OCI-LY7 (cell line): Measurements from ENCODE around the gene DENND1B.

Experiments
- EZH2phosphoT487 ChIP-seq: fragments of 200-600 bp; sonication (generic); IDR thresholded peaks from 2 replicates; pipeline ENCODE4 v1.6.1; 2018; ENCODE audit warnings: low read depth, borderline replicate concordance, mild to moderate bottlenecking, mixed run types, antibody characterized with exemption, low read length, moderate library complexity, mixed read lengths
- TF ChIP-seq, protein P1 (sequence below): fragments of 200-600 bp; sonication (generic); conservative IDR thresholded peaks from 2 replicates; pipeline ENCODE4 v1.5.1; 2014; ENCODE audit warnings: mild to moderate bottlenecking, antibody characterized with exemption, low read length, moderate library complexity, mixed read lengths

DNA sequence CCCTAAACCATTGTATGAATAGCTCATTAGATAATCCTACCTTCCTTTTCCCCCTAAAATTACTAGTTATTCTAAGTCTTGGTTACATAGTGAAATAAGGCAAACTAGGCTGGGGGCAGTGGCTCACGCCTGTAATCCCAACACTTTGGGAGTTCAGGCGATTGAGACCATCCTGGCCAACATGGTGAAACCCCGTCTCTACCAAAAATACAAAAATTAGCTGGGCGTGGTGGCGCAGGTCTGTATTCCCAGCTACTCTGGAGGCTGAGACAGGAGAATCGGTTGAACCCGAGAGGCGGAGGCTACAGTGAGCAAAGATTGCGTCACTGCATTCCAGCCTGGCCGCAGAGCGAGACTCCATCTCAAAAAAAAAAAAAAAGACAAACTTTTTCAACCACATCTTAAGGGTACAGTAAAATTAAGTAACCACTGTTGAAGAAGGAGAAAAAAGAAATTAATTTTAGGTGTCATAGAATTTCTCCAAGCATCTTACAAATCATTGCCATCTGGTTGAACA is 108.5 kb downstream of the DENND1B start:
- TF ChIP-seq, protein P1, sequence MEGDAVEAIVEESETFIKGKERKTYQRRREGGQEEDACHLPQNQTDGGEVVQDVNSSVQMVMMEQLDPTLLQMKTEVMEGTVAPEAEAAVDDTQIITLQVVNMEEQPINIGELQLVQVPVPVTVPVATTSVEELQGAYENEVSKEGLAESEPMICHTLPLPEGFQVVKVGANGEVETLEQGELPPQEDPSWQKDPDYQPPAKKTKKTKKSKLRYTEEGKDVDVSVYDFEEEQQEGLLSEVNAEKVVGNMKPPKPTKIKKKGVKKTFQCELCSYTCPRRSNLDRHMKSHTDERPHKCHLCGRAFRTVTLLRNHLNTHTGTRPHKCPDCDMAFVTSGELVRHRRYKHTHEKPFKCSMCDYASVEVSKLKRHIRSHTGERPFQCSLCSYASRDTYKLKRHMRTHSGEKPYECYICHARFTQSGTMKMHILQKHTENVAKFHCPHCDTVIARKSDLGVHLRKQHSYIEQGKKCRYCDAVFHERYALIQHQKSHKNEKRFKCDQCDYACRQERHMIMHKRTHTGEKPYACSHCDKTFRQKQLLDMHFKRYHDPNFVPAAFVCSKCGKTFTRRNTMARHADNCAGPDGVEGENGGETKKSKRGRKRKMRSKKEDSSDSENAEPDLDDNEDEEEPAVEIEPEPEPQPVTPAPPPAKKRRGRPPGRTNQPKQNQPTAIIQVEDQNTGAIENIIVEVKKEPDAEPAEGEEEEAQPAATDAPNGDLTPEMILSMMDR, result no peak
- TF ChIP-seq EZH2phosphoT487, result no peak
